ENCODE data around the gene MRGPRD.

Gene MRGPRD

GRCh38 chr11:68939583-68940555 lies 40.9 kb downstream of the MRGPRD start:
- no peak overlapping the region for H3K4me3 ChIP-seq (replicated peaks in 1 of 2; ENCODE audit: low read depth in 2 of 2, low read length in 2 of 2)
- TF ChIP-seq CTCF (IDR thresholded peaks at IDR 0.05; ENCODE audit: low read depth, low read length): no peak
- DNase-seq (ENCODE audit: low read depth in 2 of 2): no peak

GRCh38 chr11:68938816-68939582 lies 41.8 kb downstream of the MRGPRD start:
- DNase-seq (ENCODE audit: low read depth in 2 of 2): no peak
- no peak for TF ChIP-seq CTCF (IDR thresholded peaks at IDR 0.05; ENCODE audit: low read depth, low read length)

GRCh38 chr11:68938088-68938487 lies 42.7 kb downstream of the MRGPRD start:
- TF ChIP-seq CTCF (IDR thresholded peaks at IDR 0.05; ENCODE audit: low read depth, low read length): no peak
- no peak overlapping the region for H3K4me3 ChIP-seq (replicated peaks in 1 of 2; ENCODE audit: low read depth in 2 of 2, low read length in 2 of 2)

More at GRCh38 chr11:68938816-68939582, 41.8 kb downstream of the MRGPRD start:
- no peak overlapping the region for H3K4me3 ChIP-seq (replicated peaks in 1 of 2; ENCODE audit: low read depth in 2 of 2, low read length in 2 of 2)

GRCh38 chr11:68936676-68937620 lies 43.8 kb downstream of the MRGPRD start:
- TF ChIP-seq CTCF (IDR thresholded peaks at IDR 0.05; ENCODE audit: low read depth, low read length): no peak
- DNase-seq (ENCODE audit: low read depth in 2 of 2): no peak
- no peak overlapping the region for H3K4me3 ChIP-seq (replicated peaks in 1 of 2; ENCODE audit: low read depth in 2 of 2, low read length in 2 of 2)

More at GRCh38 chr11:68938088-68938487, 42.7 kb downstream of the MRGPRD start:
- DNase-seq (ENCODE audit: low read depth in 2 of 2): no peak

GRCh38 chr11:68936358-68936636 lies 44.5 kb downstream of the MRGPRD start:
- H3K4me3 ChIP-seq (replicated peaks in 1 of 2; ENCODE audit: low read depth in 2 of 2, low read length in 2 of 2): no peak overlapping the region
- no peak for TF ChIP-seq CTCF (IDR thresholded peaks at IDR 0.05; ENCODE audit: low read depth, low read length)
- no peak for DNase-seq (ENCODE audit: low read depth in 2 of 2)

Measured in cardiac fibroblast (primary cell).